ENCODE measurements around the gene CCNA1.

Gene CCNA1

GRCh38 chr13:36431204-36432105 is 840 bp upstream of the CCNA1 start:
- peak overlapping the region; percentile 57 for H3K4me3 ChIP-seq (ENCODE audit: control insufficient read depth, low read depth, low read length)
- no peak for DNase-seq (ENCODE audit: low read depth)
- TF ChIP-seq, protein P1, sequence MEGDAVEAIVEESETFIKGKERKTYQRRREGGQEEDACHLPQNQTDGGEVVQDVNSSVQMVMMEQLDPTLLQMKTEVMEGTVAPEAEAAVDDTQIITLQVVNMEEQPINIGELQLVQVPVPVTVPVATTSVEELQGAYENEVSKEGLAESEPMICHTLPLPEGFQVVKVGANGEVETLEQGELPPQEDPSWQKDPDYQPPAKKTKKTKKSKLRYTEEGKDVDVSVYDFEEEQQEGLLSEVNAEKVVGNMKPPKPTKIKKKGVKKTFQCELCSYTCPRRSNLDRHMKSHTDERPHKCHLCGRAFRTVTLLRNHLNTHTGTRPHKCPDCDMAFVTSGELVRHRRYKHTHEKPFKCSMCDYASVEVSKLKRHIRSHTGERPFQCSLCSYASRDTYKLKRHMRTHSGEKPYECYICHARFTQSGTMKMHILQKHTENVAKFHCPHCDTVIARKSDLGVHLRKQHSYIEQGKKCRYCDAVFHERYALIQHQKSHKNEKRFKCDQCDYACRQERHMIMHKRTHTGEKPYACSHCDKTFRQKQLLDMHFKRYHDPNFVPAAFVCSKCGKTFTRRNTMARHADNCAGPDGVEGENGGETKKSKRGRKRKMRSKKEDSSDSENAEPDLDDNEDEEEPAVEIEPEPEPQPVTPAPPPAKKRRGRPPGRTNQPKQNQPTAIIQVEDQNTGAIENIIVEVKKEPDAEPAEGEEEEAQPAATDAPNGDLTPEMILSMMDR (conservative IDR thresholded peaks at IDR 0.05; ENCODE audit: control insufficient read depth, insufficient read depth, low read depth, low read length): no peak

DNA sequence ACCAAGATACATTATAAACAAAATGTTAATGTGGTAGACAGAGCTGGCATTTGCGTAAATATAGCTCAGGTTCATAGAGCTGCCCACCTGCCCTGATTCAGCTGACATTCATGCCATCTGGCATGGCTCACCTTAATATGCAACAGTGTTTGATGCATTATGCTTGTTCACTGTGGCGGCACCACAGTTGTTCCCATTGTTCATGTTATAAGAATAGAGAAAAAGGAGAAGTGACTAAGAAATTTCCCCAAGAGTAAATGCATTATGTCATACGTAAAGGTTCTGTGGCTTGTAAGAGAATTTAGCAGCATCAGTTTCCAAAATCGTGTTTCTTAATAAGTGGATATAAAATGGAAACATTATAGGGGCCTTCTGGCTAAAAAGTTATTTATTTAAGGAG is 4.5 kb downstream of the CCNA1 start:
- DNase-seq (ENCODE audit: low read depth): no peak
- TF ChIP-seq, protein P1 (conservative IDR thresholded peaks at IDR 0.05; ENCODE audit: control insufficient read depth, insufficient read depth, low read depth, low read length): no peak

DNA sequence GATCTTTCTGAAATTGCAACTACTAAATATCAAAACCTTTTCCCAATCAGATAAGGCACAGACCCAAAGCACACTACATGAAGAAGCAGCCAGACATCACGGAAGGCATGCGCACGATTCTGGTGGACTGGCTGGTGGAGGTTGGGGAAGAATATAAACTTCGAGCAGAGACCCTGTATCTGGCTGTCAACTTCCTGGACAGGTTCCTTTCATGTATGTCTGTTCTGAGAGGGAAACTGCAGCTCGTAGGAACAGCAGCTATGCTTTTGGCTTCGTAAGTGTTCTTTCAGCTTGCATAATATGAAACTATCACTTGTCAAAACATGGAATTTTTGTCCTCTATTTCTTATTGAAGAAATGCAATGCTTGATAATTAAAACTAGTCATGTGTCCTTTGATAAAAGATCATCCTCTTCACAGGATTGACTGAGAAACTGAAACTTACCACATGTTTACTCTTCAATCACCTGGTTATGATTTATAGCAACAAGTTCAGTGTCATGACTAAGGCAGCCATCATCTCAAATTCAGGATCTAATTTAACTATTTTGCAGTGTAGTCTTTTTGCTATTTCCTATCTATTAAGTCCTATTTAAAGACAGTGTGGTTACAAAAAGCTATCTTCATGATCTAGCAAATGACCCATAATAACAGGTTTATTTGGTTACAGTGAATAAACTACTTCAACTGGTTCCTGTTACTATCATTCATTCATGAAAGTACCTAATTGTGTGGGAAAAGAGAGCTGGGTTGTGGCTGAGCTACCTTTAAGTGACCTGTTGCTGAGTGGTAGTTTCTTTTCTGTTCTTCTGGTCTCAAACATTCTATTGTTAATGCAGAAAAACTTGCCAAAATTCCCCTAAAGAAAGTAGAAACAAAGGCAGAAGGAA is 6.5 kb downstream of the CCNA1 start:
- TF ChIP-seq, protein P1 (conservative IDR thresholded peaks at IDR 0.05; ENCODE audit: control insufficient read depth, insufficient read depth, low read depth, low read length): no peak
- no peak for DNase-seq (ENCODE audit: low read depth)
- no peak overlapping the region for H3K4me3 ChIP-seq (ENCODE audit: control insufficient read depth, low read depth, low read length)

More for the DNA sequence above, 4.5 kb downstream of the CCNA1 start:
- no peak overlapping the region for H3K4me3 ChIP-seq (ENCODE audit: control insufficient read depth, low read depth, low read length)

- no peak overlapping the region for H3K4me3 ChIP-seq (ENCODE audit: control insufficient read depth, low read depth, low read length)
- DNase-seq (ENCODE audit: low read depth): no peak
- TF ChIP-seq, protein P1 (conservative IDR thresholded peaks at IDR 0.05; ENCODE audit: control insufficient read depth, insufficient read depth, low read depth, low read length): no peak
Observed at GRCh38 chr13:36445278-36445677, 13.0 kb downstream of the CCNA1 start.

GRCh38 chr13:36445891-36446351 is 13.6 kb downstream of the CCNA1 start:
- DNase-seq (ENCODE audit: low read depth): no peak
- no peak overlapping the region for H3K4me3 ChIP-seq (ENCODE audit: control insufficient read depth, low read depth, low read length)
- TF ChIP-seq, protein P1 (conservative IDR thresholded peaks at IDR 0.05; ENCODE audit: control insufficient read depth, insufficient read depth, low read depth, low read length): no peak

DNA sequence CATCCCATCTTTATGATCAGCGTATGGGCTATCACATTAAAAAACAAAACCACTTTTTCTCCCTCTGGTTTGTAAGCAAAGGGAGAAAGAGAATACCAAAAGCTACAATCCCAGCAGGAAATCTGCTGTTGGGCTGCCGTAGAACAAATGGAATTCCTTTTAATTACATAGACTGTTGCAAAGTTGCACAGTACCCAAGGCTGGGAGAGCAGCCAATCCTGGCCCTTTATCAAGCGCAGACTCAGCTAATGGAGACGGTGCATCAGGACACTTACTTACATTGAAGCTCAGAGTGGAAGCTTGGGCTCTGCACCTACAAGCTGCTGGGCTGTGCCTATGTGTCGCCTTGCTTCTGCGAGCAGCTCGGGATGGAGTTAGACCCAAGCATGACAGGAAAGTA is 15.2 kb downstream of the CCNA1 start:
- H3K4me3 ChIP-seq (ENCODE audit: control insufficient read depth, low read depth, low read length): no peak overlapping the region
- peak; percentile 35 for DNase-seq (ENCODE audit: low read depth)
- TF ChIP-seq, protein P1 (conservative IDR thresholded peaks at IDR 0.05; ENCODE audit: control insufficient read depth, insufficient read depth, low read depth, low read length): no peak

All from fibroblast of mammary gland (primary cell).